ENCODE data around the gene IYD. TPM values are rescaled to one million over a fixed set of nuclear protein-coding genes. Genes with fewer than 3 reads are reported as not detected.

Gene IYD
- total RNA-seq, 1 experiment from 2014 or later: 32.6 TPM

DNA sequence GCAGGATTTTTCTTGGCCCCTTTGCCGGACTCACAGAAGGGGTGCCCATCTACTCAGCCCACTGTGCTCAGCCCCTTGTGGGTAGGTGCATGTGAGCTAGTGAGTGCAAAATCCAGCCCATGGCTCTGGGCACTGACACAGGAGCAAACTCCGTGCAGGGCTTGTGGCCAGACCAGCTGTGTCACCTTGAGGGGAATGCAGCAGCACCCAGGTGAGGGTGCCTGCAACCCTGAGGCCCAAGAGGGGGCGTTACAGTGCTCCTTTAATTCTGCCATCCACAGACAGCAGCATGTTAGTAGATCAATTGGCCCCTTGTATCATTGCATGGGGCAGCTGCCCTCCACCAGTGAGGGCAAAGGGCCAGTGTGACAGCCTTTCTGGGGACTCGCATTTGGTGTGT, 12.9 kb upstream of the IYD start:
- intact Hi-C loops (cut with micrococcal nuclease; ENCODE audit: unreplicated experiment): loop anchor here (1.0 kb wide), 1 partner anchor 12 kb away; no protein-coding TSS in a partner anchor
- BruUV-seq (replicated peaks): no TSS peak

DNA sequence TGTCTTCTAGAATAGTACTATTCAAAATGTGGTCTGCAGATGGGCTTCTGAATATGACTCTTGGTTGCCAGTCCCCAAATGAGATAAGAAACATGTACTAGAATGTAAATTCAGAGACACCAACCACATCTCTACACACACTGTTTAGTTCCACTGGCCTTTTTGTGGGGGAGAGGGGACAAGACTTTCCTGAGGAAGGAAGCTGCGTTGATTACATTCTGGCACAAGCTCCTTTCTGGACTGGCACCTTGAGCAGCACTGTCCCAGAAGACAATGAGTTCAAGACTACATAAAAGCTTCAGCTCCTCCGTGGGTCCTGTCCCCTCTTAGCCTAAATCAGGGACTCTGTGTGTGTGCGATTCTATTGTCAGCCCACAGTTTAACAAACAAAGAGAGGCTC, 6.9 kb upstream of the IYD start:
- Histone ChIP-seq H3K9me3 (no peaks in the 10 kb centered on the region), H3K36me3 (ENCODE audit: control insufficient read depth, insufficient read depth, low read length) (no peaks in the 10 kb centered on the region), H3K4me3 (ENCODE audit: low read depth, low read length) (no peak overlapping the region), H3K27me3 (replicated peaks; ENCODE audit: control insufficient read depth, insufficient read depth, low read length) (no peaks in the 10 kb centered on the region), H3K4me1 (no peaks in the 10 kb centered on the region)
- intact Hi-C loops (cut with micrococcal nuclease; ENCODE audit: unreplicated experiment): no loop called here
- H3K27ac Mint-ChIP-seq (ENCODE audit: unreplicated experiment): no peak overlapping the region
- DNase-seq: no peak
- TF ChIP-seq, protein P1, sequence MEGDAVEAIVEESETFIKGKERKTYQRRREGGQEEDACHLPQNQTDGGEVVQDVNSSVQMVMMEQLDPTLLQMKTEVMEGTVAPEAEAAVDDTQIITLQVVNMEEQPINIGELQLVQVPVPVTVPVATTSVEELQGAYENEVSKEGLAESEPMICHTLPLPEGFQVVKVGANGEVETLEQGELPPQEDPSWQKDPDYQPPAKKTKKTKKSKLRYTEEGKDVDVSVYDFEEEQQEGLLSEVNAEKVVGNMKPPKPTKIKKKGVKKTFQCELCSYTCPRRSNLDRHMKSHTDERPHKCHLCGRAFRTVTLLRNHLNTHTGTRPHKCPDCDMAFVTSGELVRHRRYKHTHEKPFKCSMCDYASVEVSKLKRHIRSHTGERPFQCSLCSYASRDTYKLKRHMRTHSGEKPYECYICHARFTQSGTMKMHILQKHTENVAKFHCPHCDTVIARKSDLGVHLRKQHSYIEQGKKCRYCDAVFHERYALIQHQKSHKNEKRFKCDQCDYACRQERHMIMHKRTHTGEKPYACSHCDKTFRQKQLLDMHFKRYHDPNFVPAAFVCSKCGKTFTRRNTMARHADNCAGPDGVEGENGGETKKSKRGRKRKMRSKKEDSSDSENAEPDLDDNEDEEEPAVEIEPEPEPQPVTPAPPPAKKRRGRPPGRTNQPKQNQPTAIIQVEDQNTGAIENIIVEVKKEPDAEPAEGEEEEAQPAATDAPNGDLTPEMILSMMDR (IDR thresholded peaks at IDR 0.05; ENCODE audit: insufficient read depth in 1 of 2, low read depth in 1 of 2, low read length in 1 of 2, severe bottlenecking in 1 of 2, unreplicated experiment in 1 of 2): no peak
- CTCF ChIA-PET: no interaction called here
- BruUV-seq (replicated peaks): no TSS peak
- no peaks in the 10 kb centered on the region for H3K4me1 Mint-ChIP-seq (ENCODE audit: low read depth, unreplicated experiment)
- no peaks in the 10 kb centered on the region for H3K36me3 Mint-ChIP-seq (ENCODE audit: insufficient read depth, unreplicated experiment)
- H3K9me3 Mint-ChIP-seq (ENCODE audit: unreplicated experiment): no peaks in the 10 kb centered on the region
- no peaks in the 10 kb centered on the region for H3K27me3 Mint-ChIP-seq (ENCODE audit: insufficient read depth, unreplicated experiment)
- H3K4me3 Mint-ChIP-seq (ENCODE audit: unreplicated experiment): no peak overlapping the region
- POLR2A ChIA-PET: no interaction called here

More for the DNA sequence above, 12.9 kb upstream of the IYD start:
- ChIA-PET POLR2A (interaction anchor here (0.6 kb wide), 1 partner anchor 10 kb away, joined by 9 read pairs; no protein-coding TSS in a partner anchor), CTCF (no interaction called here)
- H3K27ac Mint-ChIP-seq (ENCODE audit: unreplicated experiment): peak overlapping the region; percentile 52
- H3K9me3 ChIP-seq: no peaks in the 10 kb centered on the region
- no peaks in the 10 kb centered on the region for H3K27me3 Mint-ChIP-seq (ENCODE audit: insufficient read depth, unreplicated experiment)
- no peak overlapping the region for H3K4me3 Mint-ChIP-seq (ENCODE audit: unreplicated experiment)
- no peak for DNase-seq
- peaks cover 24% of the 10 kb centered on the region for H3K4me1 ChIP-seq
- no peak overlapping the region for H3K4me3 ChIP-seq (ENCODE audit: low read depth, low read length)
- peaks cover 18% of the 10 kb centered on the region for H3K4me1 Mint-ChIP-seq (ENCODE audit: low read depth, unreplicated experiment)
- TF ChIP-seq, protein P1 (IDR thresholded peaks at IDR 0.05; ENCODE audit: insufficient read depth in 1 of 2, low read depth in 1 of 2, low read length in 1 of 2, severe bottlenecking in 1 of 2, unreplicated experiment in 1 of 2): no peak
- no peaks in the 10 kb centered on the region for H3K9me3 Mint-ChIP-seq (ENCODE audit: unreplicated experiment)
- H3K27me3 ChIP-seq (replicated peaks; ENCODE audit: control insufficient read depth, insufficient read depth, low read length): no peaks in the 10 kb centered on the region
- no peaks in the 10 kb centered on the region for H3K36me3 ChIP-seq (ENCODE audit: control insufficient read depth, insufficient read depth, low read length)
- H3K36me3 Mint-ChIP-seq (ENCODE audit: insufficient read depth, unreplicated experiment): peaks cover 4% of the 10 kb centered on the region

DNA sequence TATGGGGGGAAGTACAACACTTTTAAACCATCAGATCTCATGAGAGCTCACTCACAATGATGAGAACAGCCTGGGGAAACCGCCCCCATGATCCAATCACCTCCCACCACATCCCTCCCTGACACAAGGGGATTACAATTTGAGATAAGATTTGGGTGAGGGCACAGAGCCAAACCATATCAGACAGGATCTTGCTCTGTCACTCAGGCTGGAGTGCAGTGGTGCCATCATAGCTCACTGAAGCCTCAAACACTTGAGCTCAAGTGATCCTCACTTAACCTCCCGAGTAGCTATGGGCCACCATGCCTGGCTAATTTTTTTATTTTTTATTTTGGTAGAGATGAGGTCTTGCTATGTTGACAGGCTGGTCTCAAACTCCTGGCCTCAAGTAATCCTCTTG, 5.1 kb upstream of the IYD start:
- H3K4me1 ChIP-seq: peaks cover 8% of the 10 kb centered on the region
- CTCF ChIA-PET: no interaction called here
- BruUV-seq (replicated peaks): no TSS peak
- H3K27ac Mint-ChIP-seq (ENCODE audit: unreplicated experiment): no peak overlapping the region
- no peaks in the 10 kb centered on the region for H3K9me3 Mint-ChIP-seq (ENCODE audit: unreplicated experiment)
- H3K4me1 Mint-ChIP-seq (ENCODE audit: low read depth, unreplicated experiment): no peaks in the 10 kb centered on the region
- no peak overlapping the region for H3K4me3 Mint-ChIP-seq (ENCODE audit: unreplicated experiment)
- no peaks in the 10 kb centered on the region for H3K27me3 Mint-ChIP-seq (ENCODE audit: insufficient read depth, unreplicated experiment)
- DNase-seq: no peak
- H3K9me3 ChIP-seq: no peaks in the 10 kb centered on the region
- H3K27me3 ChIP-seq (replicated peaks; ENCODE audit: control insufficient read depth, insufficient read depth, low read length): no peaks in the 10 kb centered on the region
- peaks cover 1% of the 10 kb centered on the region for H3K36me3 Mint-ChIP-seq (ENCODE audit: insufficient read depth, unreplicated experiment)
- POLR2A ChIA-PET: no interaction called here
- TF ChIP-seq, protein P1 (IDR thresholded peaks at IDR 0.05; ENCODE audit: insufficient read depth in 1 of 2, low read depth in 1 of 2, low read length in 1 of 2, severe bottlenecking in 1 of 2, unreplicated experiment in 1 of 2): no peak
- H3K4me3 ChIP-seq (ENCODE audit: low read depth, low read length): no peak overlapping the region
- intact Hi-C loops (cut with micrococcal nuclease; ENCODE audit: unreplicated experiment): no loop called here
- no peaks in the 10 kb centered on the region for H3K36me3 ChIP-seq (ENCODE audit: control insufficient read depth, insufficient read depth, low read length)
